Body of pancreas (tissue), 4 donors: ENCODE results near the gene SAV1. TPM values are rescaled to one million over a fixed set of nuclear protein-coding genes. Genes with fewer than 3 reads are reported as not detected.

Experiments
- ATAC-seq: fragments of 150-250 bp; one replicate; pipeline ENCODE4 v1.9.1; 2016
- DNase-seq, 4 donors: peaks; one replicate each; pipeline ENCODE4 v3.0.0-alpha.2; 2019
- H3K27ac ChIP-seq, 4 donors: fragments of 200-600 bp; sonication (generic); 1 replicate in 3 of 4; 2 replicates in 1 of 4; pipeline versions ENCODE4 v1.5.1 to v1.6.1; 2016 to 2019; ENCODE audit warnings: mild to moderate bottlenecking in 1 of 4, mixed read lengths in 1 of 4, moderate library complexity in 1 of 4
- H3K27me3 ChIP-seq, 2 donors: fragments of 200-600 bp; sonication (generic); one replicate each; pipeline ENCODE4 v1.6.0; 2016; ENCODE audit warnings: mild to moderate bottlenecking in 1 of 2
- H3K36me3 ChIP-seq, 2 donors: fragments of 200-600 bp; sonication (generic); replicated peaks in 1 of 2; 2 replicates each; pipeline ENCODE4 v1.5.1; 2016; ENCODE audit warnings: low read depth in 2 of 2; ENCODE audit not compliant: insufficient read depth in 1 of 2
- H3K4me1 ChIP-seq: fragments of 200-600 bp; sonication (generic); one replicate; pipeline ENCODE4 v1.6.0; 2016
- H3K4me3 ChIP-seq, 2 donors: fragments of 200-600 bp; sonication (generic); 1 replicate in 1 of 2; 2 replicates in 1 of 2; pipeline ENCODE4 v1.5.1; 2016 to 2019
- H3K9me3 ChIP-seq, 3 donors: fragments of 200-600 bp; sonication (generic); 1 replicate in 2 of 3; 2 replicates in 1 of 3; pipeline ENCODE4 v1.5.1; 2016
- POLR2A ChIP-seq, 3 donors: fragments of 450-650 bp; IDR thresholded peaks; one replicate each; pipeline ENCODE4 v1.6.1; 2016; ENCODE audit warnings: antibody characterized with exemption in 3 of 3, mild to moderate bottlenecking in 2 of 3
- WGBS, 2 donors: methylation state at CpG; one replicate each; pipeline ENCODE4 v1.1.5; 2017; 5-methylcytosine and 5-hydroxymethylcytosine counted together
- intact Hi-C: fragments of 100-400 bp; cut with DNase I; formaldehyde crosslinking; loops from one replicate; pipeline ENCODE4 v1.15.1; 2023
- total RNA-seq, 2 donors: library from RNA; depleted of rRNA; stranded (reverse); fragments of >200 nt; gene quantifications; one replicate each; pipeline ENCODE4 v1.1.0, GENCODE V29; 2016
- TF ChIP-seq, protein P1 (sequence below), 7 experiments: fragments of 450-650 bp in 4 of 7; fragments of 200-600 bp in 3 of 7; sonication (generic) in 3 of 7; IDR thresholded peaks; one replicate each; pipeline ENCODE4 v1.5.1; 2016 to 2019; ENCODE audit warnings: antibody characterized with exemption in 7 of 7

Gene SAV1
- total RNA-seq, 2 donors from 2014 or later = 55.0 to 94.9 TPM

DNA sequence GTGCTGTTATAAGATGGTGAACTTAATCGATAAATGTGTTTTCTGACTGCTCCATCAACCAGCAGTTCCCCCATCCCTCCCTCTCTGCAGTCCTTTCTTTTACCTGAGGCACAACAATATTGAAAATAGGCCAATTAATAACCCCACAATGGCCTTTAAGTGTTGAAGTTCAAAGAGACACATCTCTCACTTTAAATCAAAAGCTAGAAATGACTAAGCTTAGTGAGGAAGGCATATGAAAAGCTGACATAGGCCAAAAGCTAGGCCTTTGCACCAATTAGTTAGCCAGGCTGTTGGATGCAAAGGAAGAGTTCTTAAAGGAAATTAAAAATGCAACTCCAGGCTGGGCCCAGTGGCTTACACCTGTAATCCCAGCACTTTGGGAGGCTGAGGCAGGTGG is 43.7 kb downstream of the SAV1 start:
- Histone ChIP-seq H3K27ac (no peak overlapping the region), H3K9me3 (no peaks in the 10 kb centered on the region), H3K36me3 (no peaks in the 10 kb centered on the region), H3K4me1 (no peaks in the 10 kb centered on the region), H3K27me3 (no peaks in the 10 kb centered on the region), H3K4me3 (no peak overlapping the region)
- no peak for DNase-seq
- TF ChIP-seq POLR2A (IDR thresholded peaks at IDR 0.05) = no peak
- TF ChIP-seq, protein P1, sequence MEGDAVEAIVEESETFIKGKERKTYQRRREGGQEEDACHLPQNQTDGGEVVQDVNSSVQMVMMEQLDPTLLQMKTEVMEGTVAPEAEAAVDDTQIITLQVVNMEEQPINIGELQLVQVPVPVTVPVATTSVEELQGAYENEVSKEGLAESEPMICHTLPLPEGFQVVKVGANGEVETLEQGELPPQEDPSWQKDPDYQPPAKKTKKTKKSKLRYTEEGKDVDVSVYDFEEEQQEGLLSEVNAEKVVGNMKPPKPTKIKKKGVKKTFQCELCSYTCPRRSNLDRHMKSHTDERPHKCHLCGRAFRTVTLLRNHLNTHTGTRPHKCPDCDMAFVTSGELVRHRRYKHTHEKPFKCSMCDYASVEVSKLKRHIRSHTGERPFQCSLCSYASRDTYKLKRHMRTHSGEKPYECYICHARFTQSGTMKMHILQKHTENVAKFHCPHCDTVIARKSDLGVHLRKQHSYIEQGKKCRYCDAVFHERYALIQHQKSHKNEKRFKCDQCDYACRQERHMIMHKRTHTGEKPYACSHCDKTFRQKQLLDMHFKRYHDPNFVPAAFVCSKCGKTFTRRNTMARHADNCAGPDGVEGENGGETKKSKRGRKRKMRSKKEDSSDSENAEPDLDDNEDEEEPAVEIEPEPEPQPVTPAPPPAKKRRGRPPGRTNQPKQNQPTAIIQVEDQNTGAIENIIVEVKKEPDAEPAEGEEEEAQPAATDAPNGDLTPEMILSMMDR (IDR thresholded peaks at IDR 0.05) = no peak
- 89 to 90% methylated on average over 1 of the region's 1 CpG for WGBS, 2 donors
- no peak for ATAC-seq
- intact Hi-C loops = no loop called here

DNA sequence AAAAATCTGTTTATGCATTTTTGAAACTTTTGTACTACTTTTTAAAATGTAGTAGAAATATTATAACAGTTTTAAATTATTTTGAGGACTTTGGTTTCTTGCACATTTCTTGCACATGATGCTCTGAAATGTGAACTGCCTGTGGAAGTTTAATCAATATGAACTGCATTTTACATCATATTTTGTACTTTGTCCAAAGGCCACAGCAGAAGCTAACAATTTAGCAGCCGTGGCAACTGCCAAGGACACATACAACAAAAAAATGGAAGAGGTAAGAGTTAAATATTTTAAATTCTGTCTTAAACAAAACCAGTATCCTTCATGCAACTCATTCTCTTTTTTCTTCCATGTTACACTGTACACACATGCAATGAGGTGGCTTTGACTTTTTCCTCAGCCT is 45.1 kb downstream of the SAV1 start:
- DNase-seq (no peak), ATAC-seq (no peak)
- Histone ChIP-seq H3K4me3 (no peak overlapping the region), H3K27me3 (no peaks in the 10 kb centered on the region), H3K4me1 (no peaks in the 10 kb centered on the region), H3K9me3 (no peaks in the 10 kb centered on the region), H3K36me3 (no peaks in the 10 kb centered on the region), H3K27ac (no peak overlapping the region)
- TF ChIP-seq, protein P1 (IDR thresholded peaks at IDR 0.05) = no peak
- WGBS, 2 donors = 24 to 39% methylated on average over 1 of the region's 1 CpG
- intact Hi-C loops = no loop called here

DNA sequence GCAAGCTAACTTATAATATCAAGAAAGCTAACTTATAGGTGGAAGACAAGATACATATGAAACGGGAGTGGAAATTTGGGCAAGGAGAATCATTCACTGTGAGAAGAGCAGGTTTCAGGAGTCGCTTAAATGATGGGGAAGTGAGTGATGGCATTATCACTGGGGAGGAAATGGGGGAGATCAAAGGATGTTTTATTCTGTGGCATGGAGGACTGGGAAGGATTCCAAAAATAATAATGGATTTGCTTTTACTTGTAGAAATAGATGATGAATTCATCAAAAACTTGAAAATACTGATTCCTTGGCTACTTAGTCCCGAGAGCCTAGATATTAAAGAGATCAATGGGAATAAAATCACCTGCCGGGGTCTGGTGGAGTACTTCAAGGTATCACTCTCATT is 47.8 kb downstream of the SAV1 start:
- no peaks in the 10 kb centered on the region for H3K27me3 ChIP-seq
- TF ChIP-seq, protein P1 (IDR thresholded peaks at IDR 0.05) = no peak
- TF ChIP-seq POLR2A (IDR thresholded peaks at IDR 0.05) = no peak
- H3K4me1 ChIP-seq = no peaks in the 10 kb centered on the region
- H3K9me3 ChIP-seq = no peaks in the 10 kb centered on the region
- intact Hi-C loops = no loop called here
- H3K27ac ChIP-seq = no peak overlapping the region
- WGBS, 2 donors = 61% methylated on average over 4 of the region's 4 CpGs
- DNase-seq (no peak), ATAC-seq (no peak)
- no peak overlapping the region for H3K4me3 ChIP-seq
- no peaks in the 10 kb centered on the region for H3K36me3 ChIP-seq

DNA sequence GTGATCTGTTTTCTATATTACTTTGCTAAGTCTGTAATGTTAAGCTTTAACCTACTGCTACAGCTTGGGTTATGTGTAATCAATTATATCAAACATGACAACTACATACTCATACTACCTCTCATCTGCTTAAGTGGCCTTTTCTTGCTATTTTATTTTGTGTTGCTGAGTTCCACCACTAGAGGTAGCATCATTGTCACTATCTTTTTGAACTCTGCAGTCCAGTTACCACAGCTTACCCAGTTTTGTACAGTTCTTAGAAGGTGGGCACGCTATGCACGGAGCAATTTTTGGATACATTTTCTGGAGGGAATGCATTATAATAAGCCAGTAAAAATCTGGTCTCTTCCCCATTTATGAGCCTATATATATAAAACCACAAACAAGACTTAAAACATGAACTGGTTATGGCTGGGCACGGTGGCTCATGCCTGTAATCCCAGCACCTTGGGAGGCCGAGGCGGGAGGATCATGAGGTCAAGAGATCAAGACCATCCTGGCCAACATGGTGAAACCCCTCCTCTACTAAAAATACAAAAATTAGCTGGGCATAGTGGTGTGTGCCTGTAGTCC is 48.5 kb downstream of the SAV1 start:
- H3K27me3 ChIP-seq = no peaks in the 10 kb centered on the region
- DNase-seq (no peak), ATAC-seq (peak; percentile 71)
- no peak overlapping the region for H3K27ac ChIP-seq
- H3K9me3 ChIP-seq = no peaks in the 10 kb centered on the region
- no peak overlapping the region for H3K4me3 ChIP-seq
- 70 to 74% methylated on average over 5 of the region's 5 CpGs for WGBS, 2 donors
- intact Hi-C loops = no loop called here
- no peaks in the 10 kb centered on the region for H3K36me3 ChIP-seq
- H3K4me1 ChIP-seq = peaks cover 4% of the 10 kb centered on the region
- no peak for TF ChIP-seq POLR2A (IDR thresholded peaks at IDR 0.05)
- TF ChIP-seq, protein P1 (IDR thresholded peaks at IDR 0.05) = peak; percentile 32 to 74 (median 66)

DNA sequence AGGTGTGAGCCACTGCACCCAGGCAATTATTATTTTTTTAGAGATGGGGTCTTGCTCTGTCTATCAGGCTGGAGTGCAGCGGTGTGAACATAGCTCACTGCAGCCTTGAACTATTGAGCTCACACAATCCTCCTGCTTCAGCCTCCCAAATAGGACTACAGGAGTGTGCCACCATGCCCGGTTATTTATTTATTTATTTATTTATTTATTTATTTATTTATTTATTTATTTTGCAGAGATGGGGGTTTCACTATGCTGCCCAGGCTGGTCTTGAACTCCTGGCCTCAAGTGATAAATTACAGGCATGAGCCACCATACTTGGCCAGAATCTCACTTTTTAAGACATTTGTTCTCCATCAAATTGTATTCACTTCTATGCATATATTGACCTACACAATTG is 51.8 kb downstream of the SAV1 start:
- H3K27ac ChIP-seq = no peak overlapping the region
- H3K4me1 ChIP-seq = peaks cover 4% of the 10 kb centered on the region
- intact Hi-C loops = no loop called here
- H3K4me3 ChIP-seq = no peak overlapping the region
- no peaks in the 10 kb centered on the region for H3K27me3 ChIP-seq
- WGBS, 2 donors = 100% methylated on average over 2 of the region's 2 CpGs
- TF ChIP-seq, protein P1 (IDR thresholded peaks at IDR 0.05) = no peak
- no peak for ATAC-seq
- DNase-seq = no peak
- no peaks in the 10 kb centered on the region for H3K36me3 ChIP-seq
- no peaks in the 10 kb centered on the region for H3K9me3 ChIP-seq
